Esophagus squamous epithelium (tissue), 4 donors: Measurements from ENCODE around the gene RPL32.

Experiments
- CTCF ChIP-seq, 6 experiments: fragments of 450-650 bp in 4 of 6; fragments of 200-600 bp in 2 of 6; sonication (generic) in 2 of 6; IDR thresholded peaks; one replicate each; pipeline ENCODE4 v1.5.1; 2016 to 2019; ENCODE audit warnings: antibody characterized with exemption in 6 of 6, mild to moderate bottlenecking in 4 of 6, moderate library complexity in 4 of 6
- POLR2A ChIP-seq, 4 donors: fragments of 450-650 bp; IDR thresholded peaks; one replicate each; pipeline ENCODE4 v1.6.1; 2017; ENCODE audit warnings: antibody characterized with exemption in 4 of 4, mild to moderate bottlenecking in 4 of 4, moderate library complexity in 3 of 4

GRCh38 chr3:12862387-12862786 is 21.0 kb upstream of the RPL32 start:
- TF ChIP-seq POLR2A (IDR thresholded peaks at IDR 0.05) = no peak
- TF ChIP-seq CTCF (IDR thresholded peaks at IDR 0.05) = no peak
